GM21381 (cell line): ENCODE measurements around the gene BPGM.

Source experiments
- ATAC-seq: cut with Tn5 transposase; IDR thresholded peaks from one replicate; pipeline ENCODE4 v1.9.1; 2021; ENCODE audit warnings: mild to moderate bottlenecking, moderate library complexity; ENCODE audit not compliant: unreplicated experiment

The BPGM gene

DNA sequence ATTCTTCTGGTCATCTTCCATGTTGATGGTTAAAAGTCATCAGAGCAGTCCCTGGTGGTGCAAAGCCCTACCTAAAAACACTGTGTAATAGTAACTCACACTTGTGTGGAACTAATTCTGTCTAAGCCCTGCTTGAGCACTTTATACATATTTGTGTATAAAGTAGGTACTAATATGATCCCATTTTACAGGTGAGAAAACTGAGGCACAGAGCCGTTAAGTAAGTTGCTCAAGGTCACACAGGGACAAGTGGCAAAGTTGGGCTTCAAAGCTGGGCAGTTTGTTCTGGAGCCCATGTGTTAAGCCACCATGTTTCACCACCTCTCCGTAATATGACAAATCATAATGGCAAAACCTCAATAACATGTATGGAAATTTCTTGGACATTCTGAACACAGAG lies 48.1 kb downstream of the BPGM start:
- no peak for ATAC-seq

- ATAC-seq: no peak
Measured at GRCh38 chr7:134695321-134695860, 48.7 kb downstream of the BPGM start.

GRCh38 chr7:134696261-134696660 lies 49.6 kb downstream of the BPGM start:
- no peak for ATAC-seq

GRCh38 chr7:134697205-134697886 lies 50.7 kb downstream of the BPGM start:
- no peak for ATAC-seq

DNA sequence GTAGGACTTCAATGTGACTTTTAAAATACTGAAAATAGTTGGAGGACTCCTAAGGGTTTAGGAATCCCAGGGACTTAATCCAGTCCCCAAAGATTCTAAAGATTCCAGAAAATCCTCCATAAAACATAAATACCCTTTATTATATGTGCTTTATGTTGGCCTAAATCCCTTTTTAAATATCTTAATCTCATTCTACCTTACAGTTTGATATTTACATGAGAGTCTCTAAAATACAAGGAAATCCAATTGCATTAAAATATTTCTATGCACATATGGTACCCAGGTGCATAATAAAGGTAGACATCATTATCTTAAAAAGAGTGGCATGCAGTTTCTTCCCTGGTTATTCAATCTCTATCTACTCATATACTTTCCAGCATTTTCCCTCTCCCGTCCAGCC lies 51.8 kb downstream of the BPGM start:
- ATAC-seq: no peak

- no peak for ATAC-seq
Measured at GRCh38 chr7:134699021-134699818, 52.6 kb downstream of the BPGM start.

GRCh38 chr7:134699899-134700298 lies 53.2 kb downstream of the BPGM start:
- ATAC-seq: no peak

DNA sequence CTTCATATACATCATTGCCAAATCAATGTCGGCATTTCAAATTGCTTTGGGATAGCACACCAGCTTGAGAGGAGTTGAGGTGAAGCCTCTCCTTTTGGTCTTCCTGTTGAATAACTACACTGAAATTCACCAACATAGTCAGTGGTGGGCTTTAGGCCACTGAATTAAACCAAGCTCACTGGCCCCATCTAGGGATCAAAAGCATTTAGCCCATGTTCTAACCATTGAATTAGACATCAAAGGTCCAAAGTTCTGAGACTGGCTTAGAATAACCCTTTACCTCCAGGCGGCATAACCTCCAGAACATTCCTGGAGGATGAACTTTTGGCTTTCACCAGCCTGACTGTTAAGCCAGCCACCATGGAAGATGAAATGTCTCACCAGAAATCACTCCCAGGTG lies 54.6 kb downstream of the BPGM start:
- ATAC-seq: no peak

GRCh38 chr7:134702366-134703240 lies 56.0 kb downstream of the BPGM start:
- ATAC-seq: no peak

GRCh38 chr7:134703241-134703594 lies 56.6 kb downstream of the BPGM start:
- no peak for ATAC-seq

- no peak for ATAC-seq
Measured at GRCh38 chr7:134703782-134704181, 57.1 kb downstream of the BPGM start.

- no peak for ATAC-seq
Measured at GRCh38 chr7:134704827-134705226, 58.2 kb downstream of the BPGM start.

DNA sequence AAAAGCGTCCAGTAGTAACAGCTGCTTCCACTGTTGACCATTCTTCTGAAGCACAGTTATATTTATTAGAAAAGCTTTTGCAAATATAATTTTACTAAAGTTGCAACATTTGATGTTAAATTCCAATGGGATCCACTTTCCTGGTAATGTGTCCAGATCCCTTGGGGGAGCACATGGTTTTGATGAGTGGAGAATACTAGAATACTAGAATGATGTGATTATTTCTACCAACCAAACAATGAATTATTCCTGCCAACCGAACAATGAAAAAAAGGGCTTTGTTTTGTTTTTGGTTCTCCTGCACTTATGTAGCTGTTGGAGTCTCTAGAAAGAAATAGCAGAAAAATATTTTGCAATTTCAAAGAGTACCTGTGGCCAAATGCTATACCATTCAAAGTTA lies 59.1 kb downstream of the BPGM start:
- ATAC-seq: no peak

DNA sequence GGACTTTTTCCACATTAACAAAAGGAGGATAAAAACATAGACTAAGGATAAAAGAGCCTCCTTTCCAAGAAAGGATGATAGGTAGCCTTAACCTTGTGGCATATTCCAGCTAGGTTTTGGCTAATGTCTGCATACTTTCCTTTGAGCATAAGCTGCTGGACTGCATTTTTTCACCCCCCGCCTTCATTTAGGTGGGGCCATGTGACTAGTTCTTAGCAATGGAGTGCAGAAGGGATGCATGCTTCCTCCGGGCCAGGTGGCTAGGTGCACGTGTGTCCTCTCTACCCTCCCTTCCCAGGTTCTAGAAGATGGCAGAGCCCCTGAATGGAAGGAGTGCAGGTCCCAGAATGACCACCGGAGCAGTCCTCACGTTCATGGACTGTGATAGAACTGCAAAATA lies 59.8 kb downstream of the BPGM start:
- ATAC-seq: no peak

- no peak for ATAC-seq
Measured at GRCh38 chr7:134707663-134708378, 61.2 kb downstream of the BPGM start.

GRCh38 chr7:134708692-134709091 lies 62.0 kb downstream of the BPGM start:
- no peak for ATAC-seq

DNA sequence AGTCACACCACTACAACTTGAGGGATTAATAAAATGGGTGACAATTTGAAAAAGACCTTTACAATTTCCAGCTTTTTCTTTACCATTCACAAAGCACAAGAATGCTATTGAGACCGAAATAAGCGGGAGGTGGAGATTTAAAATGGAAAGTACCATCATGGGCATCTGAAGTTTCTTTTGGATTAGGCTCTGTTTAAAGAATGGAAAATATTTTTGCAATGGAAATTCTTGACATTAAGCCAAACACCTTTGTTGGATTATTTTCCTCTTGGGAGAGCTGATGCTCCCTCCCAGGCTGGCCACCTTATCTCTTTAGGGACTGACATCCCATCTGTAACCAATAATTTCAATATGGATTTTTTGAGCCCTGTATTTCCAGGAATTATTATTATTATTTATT lies 62.5 kb downstream of the BPGM start:
- no peak for ATAC-seq

DNA sequence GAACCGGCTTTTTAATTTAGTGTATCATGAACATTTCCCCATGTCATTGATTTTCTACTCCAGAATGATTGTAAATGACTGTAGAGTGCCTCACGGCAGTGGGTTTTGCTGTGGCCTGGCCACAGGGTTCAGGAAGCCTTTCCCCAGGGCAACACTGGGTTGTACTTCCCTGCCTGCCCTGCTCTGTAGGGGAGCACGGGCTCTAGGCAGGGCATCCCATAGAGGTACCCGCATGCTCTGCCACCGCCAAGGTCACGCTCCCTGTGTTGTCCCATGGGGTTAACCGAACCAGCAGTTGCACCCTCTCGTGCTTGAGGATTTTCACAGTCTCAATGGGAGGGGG lies 63.8 kb downstream of the BPGM start:
- ATAC-seq: no peak

GRCh38 chr7:134710854-134711624 lies 64.4 kb downstream of the BPGM start:
- ATAC-seq: no peak

DNA sequence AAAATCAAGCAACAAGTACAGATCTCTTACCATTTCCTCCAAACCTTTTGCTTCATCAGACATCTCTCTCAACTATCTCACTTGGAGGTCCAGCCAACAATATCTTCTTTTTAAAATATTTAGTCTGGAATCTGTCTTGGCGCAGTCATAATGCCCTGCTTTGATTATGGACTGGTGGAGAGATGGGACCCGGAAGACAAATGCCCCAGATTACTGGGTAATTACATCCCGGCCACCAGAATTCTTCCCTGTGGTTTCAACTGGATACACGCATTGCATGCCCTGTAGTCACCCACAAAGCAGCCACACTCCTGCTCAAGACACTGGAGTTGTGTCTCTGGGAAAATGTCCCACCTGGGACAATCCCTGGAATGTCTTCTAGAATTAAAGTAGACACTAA lies 65.5 kb downstream of the BPGM start:
- no peak for ATAC-seq
